ENCODE measurements around the gene USP12.

USP12 gene

DNA sequence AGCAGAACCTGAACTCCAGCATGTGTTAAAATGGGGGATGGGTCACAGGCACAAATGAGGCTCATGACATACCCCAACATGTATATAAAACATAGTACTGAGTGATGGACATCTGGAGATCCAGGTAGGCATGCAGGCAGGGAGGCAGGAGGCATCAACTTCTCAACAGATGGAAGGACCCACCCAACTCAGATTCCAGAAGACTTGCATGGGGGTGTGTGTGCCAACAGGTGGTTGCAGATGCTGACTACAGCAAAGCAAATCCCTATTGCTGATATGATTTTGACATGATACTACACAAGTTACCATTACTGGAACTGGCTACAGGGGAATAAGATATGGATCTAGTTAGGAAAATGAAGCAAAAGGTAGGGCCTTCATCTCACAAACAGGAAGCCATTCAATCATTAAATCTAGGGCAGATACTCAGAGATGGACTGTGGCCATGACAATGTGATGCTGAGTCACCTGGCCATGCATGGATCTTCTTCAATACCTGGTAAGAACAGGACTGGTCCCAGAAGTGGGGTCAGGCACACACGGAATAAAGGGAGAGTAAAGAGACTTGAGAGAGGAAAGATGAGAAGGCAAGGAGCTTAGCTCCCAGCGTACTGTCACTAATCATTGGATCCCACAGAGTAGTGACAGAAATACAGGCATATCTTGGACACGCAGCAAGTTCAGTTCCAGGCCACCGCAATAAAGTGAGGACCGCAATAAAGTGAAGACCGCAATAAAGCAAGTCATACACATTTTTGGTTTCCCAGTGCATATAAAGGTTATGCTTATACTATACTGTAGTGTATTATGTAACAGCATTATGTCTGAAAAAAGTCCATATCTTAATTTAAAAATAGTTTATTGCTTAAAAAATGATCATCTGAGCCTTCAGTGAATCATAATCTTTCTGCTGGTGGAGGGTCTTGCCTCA is 91.3 kb downstream of the USP12 start:
- TF ChIP-seq POLR2AphosphoS5 (IDR thresholded peaks at IDR 0.05; ENCODE audit: low read depth, low read length) (no peak), TAF1 (IDR thresholded peaks at IDR 0.05; ENCODE audit: borderline replicate concordance, insufficient read depth, low read length) (no peak), REST (IDR thresholded peaks at IDR 0.05; ENCODE audit: insufficient read depth in 1 of 2, low read depth in 2 of 2, low read length in 2 of 2) (no peak), SIN3A (IDR thresholded peaks at IDR 0.05; ENCODE audit: borderline replicate concordance, insufficient read depth, low read length) (no peak), FOXP2 (optimal IDR thresholded peaks at IDR 0.05; ENCODE audit: borderline replicate concordance, extremely low read depth, extremely low read length, insufficient read depth) (no peak)

GRCh38 chr13:27079421-27079958 is 92.1 kb downstream of the USP12 start:
- TF ChIP-seq TAF1 (IDR thresholded peaks at IDR 0.05; ENCODE audit: borderline replicate concordance, insufficient read depth, low read length) (no peak), REST (IDR thresholded peaks at IDR 0.05; ENCODE audit: insufficient read depth in 1 of 2, low read depth in 2 of 2, low read length in 2 of 2) (no peak), FOXP2 (optimal IDR thresholded peaks at IDR 0.05; ENCODE audit: borderline replicate concordance, extremely low read depth, extremely low read length, insufficient read depth) (no peak), POLR2AphosphoS5 (IDR thresholded peaks at IDR 0.05; ENCODE audit: low read depth, low read length) (no peak), SIN3A (IDR thresholded peaks at IDR 0.05; ENCODE audit: borderline replicate concordance, insufficient read depth, low read length) (no peak)

- TF ChIP-seq REST (IDR thresholded peaks at IDR 0.05; ENCODE audit: insufficient read depth in 1 of 2, low read depth in 2 of 2, low read length in 2 of 2) (no peak), TAF1 (IDR thresholded peaks at IDR 0.05; ENCODE audit: borderline replicate concordance, insufficient read depth, low read length) (no peak), FOXP2 (optimal IDR thresholded peaks at IDR 0.05; ENCODE audit: borderline replicate concordance, extremely low read depth, extremely low read length, insufficient read depth) (no peak), SIN3A (IDR thresholded peaks at IDR 0.05; ENCODE audit: borderline replicate concordance, insufficient read depth, low read length) (no peak), POLR2AphosphoS5 (IDR thresholded peaks at IDR 0.05; ENCODE audit: low read depth, low read length) (no peak)
These were observed 94.2 kb downstream of the USP12 start for GRCh38 chr13:27077451-27077850.

DNA sequence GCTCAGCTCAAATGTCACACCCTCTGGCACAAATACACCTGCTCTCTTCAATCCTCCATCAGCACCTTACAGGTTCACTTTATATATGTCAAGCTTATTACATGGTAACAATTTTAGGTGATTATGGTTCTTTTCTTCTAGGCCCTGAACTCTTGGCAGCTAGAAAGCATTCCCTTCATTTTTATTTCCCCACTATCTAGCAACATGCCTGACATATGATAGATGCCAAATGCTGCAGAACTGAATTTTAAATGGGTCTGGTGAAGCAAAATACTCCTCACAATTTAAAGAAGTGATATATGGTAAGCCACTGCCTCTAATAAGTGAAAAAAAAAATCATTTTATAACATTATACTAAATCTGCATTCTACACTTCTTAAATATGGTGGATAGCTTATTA is 95.2 kb downstream of the USP12 start:
- TF ChIP-seq TAF1 (IDR thresholded peaks at IDR 0.05; ENCODE audit: borderline replicate concordance, insufficient read depth, low read length) (no peak), POLR2AphosphoS5 (IDR thresholded peaks at IDR 0.05; ENCODE audit: low read depth, low read length) (no peak), SIN3A (IDR thresholded peaks at IDR 0.05; ENCODE audit: borderline replicate concordance, insufficient read depth, low read length) (no peak), REST (IDR thresholded peaks at IDR 0.05; ENCODE audit: insufficient read depth in 1 of 2, low read depth in 2 of 2, low read length in 2 of 2) (no peak), FOXP2 (optimal IDR thresholded peaks at IDR 0.05; ENCODE audit: borderline replicate concordance, extremely low read depth, extremely low read length, insufficient read depth) (no peak)
